SU-DHL-6 (cell line): ENCODE results near the gene FAF2.

ENCODE experiments used
- H2AFZ ChIP-seq: fragments of 200-600 bp; sonication (generic); 2 replicates; pipeline ENCODE4 v1.6.1; 2014; ENCODE audit warnings: low read depth, mild to moderate bottlenecking, moderate library complexity, mixed read lengths, antibody characterized with exemption, low read length; ENCODE audit not compliant: severe bottlenecking
- H3F3A ChIP-seq: fragments of 200-600 bp; shearing (Covaris generic); 2 replicates; pipeline ENCODE4 v1.6.0; 2016; ENCODE audit warnings: antibody characterized with exemption, mild to moderate bottlenecking; ENCODE audit not compliant: insufficient read depth
- H3K27ac ChIP-seq: fragments of 200-600 bp; sonication (generic); 2 replicates; pipeline ENCODE4 v1.5.1; 2016; ENCODE audit warnings: low read depth, mild to moderate bottlenecking, low read length, moderate library complexity, mixed read lengths
- H3K27me3 ChIP-seq: fragments of 200-600 bp; sonication (generic), shearing (Covaris generic); 2 replicates; pipeline ENCODE4 v1.6.0; 2014; ENCODE audit warnings: mild to moderate bottlenecking, low read length
- H3K36me3 ChIP-seq: fragments of 200-600 bp; sonication (generic); 2 replicates; pipeline ENCODE4 v1.6.1; 2014; ENCODE audit warnings: mild to moderate bottlenecking, low read length, mixed read lengths
- H3K4me2 ChIP-seq: fragments of 300-600, 200-600 bp; shearing (Covaris generic), sonication (generic); 2 replicates; pipeline ENCODE4 v1.6.0; 2014; ENCODE audit warnings: low read length, low read depth, mild to moderate bottlenecking; ENCODE audit not compliant: poor library complexity, severe bottlenecking
- H3K4me3 ChIP-seq: fragments of 200-600 bp; sonication (generic); 2 replicates; pipeline ENCODE4 v1.5.1; 2014; ENCODE audit warnings: antibody characterized with exemption, low read length, mild to moderate bottlenecking, mixed read lengths; ENCODE audit not compliant: insufficient read depth, poor library complexity, severe bottlenecking
- H3K79me2 ChIP-seq: fragments of 200-600 bp; sonication (generic); 2 replicates; pipeline ENCODE4 v1.6.1; 2014; ENCODE audit warnings: mild to moderate bottlenecking, low read length, moderate library complexity; ENCODE audit not compliant: insufficient read depth
- H3K9ac ChIP-seq: fragments of 200-600 bp; sonication (generic); 2 replicates; pipeline ENCODE4 v1.7.0; 2014; ENCODE audit warnings: mild to moderate bottlenecking, low read length
- H3K9me2 ChIP-seq: fragments of 200-600 bp; sonication (generic); replicated peaks from 2 replicates; pipeline ENCODE4 v1.6.1; 2014; ENCODE audit warnings: low read length; ENCODE audit not compliant: insufficient read depth
- H3K9me3 ChIP-seq: fragments of 200-600 bp; sonication (generic); 2 replicates; pipeline ENCODE4 v1.6.1; 2014; ENCODE audit warnings: low read length, mixed read lengths; ENCODE audit not compliant: insufficient read depth
- H4K20me1 ChIP-seq: fragments of 200-600 bp; sonication (generic); 2 replicates; pipeline ENCODE4 v1.6.1; 2014; ENCODE audit warnings: low read depth, mild to moderate bottlenecking, antibody characterized with exemption, low read length, moderate library complexity, mixed read lengths
- CTCF ChIP-seq: fragments of 200-600 bp; sonication (generic); IDR thresholded peaks from one replicate; pipeline ENCODE4 v1.5.1; 2017; ENCODE audit warnings: antibody characterized with exemption, mild to moderate bottlenecking, low read length, moderate library complexity; ENCODE audit not compliant: insufficient read depth, poor library complexity, severe bottlenecking
- EZH2phosphoT487 ChIP-seq: fragments of 200-600 bp; sonication (generic), shearing (Covaris generic); conservative IDR thresholded peaks from 2 replicates; pipeline ENCODE4 v1.6.1; 2018; ENCODE audit warnings: mild to moderate bottlenecking, antibody characterized with exemption, low read length, moderate library complexity, mixed read lengths

Gene FAF2

GRCh38 chr5:176536132-176536901 lies 88.1 kb downstream of the FAF2 start:
- TF ChIP-seq CTCF (no peak), EZH2phosphoT487 (no peak)
- H3K9ac ChIP-seq = peak overlapping the region; percentile 79
- no peak overlapping the region for H2AFZ ChIP-seq
- no peaks in the 10 kb centered on the region for H3K9me3 ChIP-seq
- peaks cover 24% of the 10 kb centered on the region for H3F3A ChIP-seq
- H3K4me2 ChIP-seq = peak overlapping the region; percentile 82
- H3K4me3 ChIP-seq = peak overlapping the region; percentile 88
- no peaks in the 10 kb centered on the region for H3K27me3 ChIP-seq
- H4K20me1 ChIP-seq = no peaks in the 10 kb centered on the region
- no peaks in the 10 kb centered on the region for H3K36me3 ChIP-seq
- no peaks in the 10 kb centered on the region for H3K9me2 ChIP-seq
- peaks cover 34% of the 10 kb centered on the region for H3K79me2 ChIP-seq
- H3K27ac ChIP-seq = peak overlapping the region; percentile 91

GRCh38 chr5:176536902-176537553 lies 88.8 kb downstream of the FAF2 start, which contains the start of gene RNF44:
Gene RNF44 (minus strand): TSS chr5:176537402. CDS start chr5:176532472, 4,930 bp downstream.
- Histone ChIP-seq H3K9me2 (no peaks in the 10 kb centered on the region), H3K9ac (peak within 1 kb of the TSS; percentile 79), H3F3A (peaks cover 24% of the 10 kb centered on the region), H3K36me3 (no peaks in the 10 kb centered on the region), H2AFZ (peak within 1 kb of the TSS; percentile 69), H3K9me3 (no peaks in the 10 kb centered on the region), H3K27me3 (no peaks in the 10 kb centered on the region), H4K20me1 (no peaks in the 10 kb centered on the region), H3K27ac (peak within 1 kb of the TSS; percentile 91), H3K79me2 (peaks cover 34% of the 10 kb centered on the region), H3K4me2 (peak within 1 kb of the TSS; percentile 82), H3K4me3 (peak within 1 kb of the TSS; percentile 88)
- no peak for TF ChIP-seq EZH2phosphoT487
- TF ChIP-seq CTCF = no peak

- Histone ChIP-seq H2AFZ (peak overlapping the region; percentile 69), H3K79me2 (peaks cover 34% of the 10 kb centered on the region), H3K4me3 (peak overlapping the region; percentile 72), H3K9me3 (no peaks in the 10 kb centered on the region), H3K36me3 (no peaks in the 10 kb centered on the region), H3K9ac (peak overlapping the region; percentile 79), H3K9me2 (no peaks in the 10 kb centered on the region), H3K27me3 (no peaks in the 10 kb centered on the region), H3F3A (peaks cover 24% of the 10 kb centered on the region), H3K27ac (peak overlapping the region; percentile 91), H3K4me2 (peak overlapping the region; percentile 82), H4K20me1 (no peaks in the 10 kb centered on the region)
- no peak for TF ChIP-seq EZH2phosphoT487
- TF ChIP-seq CTCF = no peak
Observed at GRCh38 chr5:176537554-176538229, 89.5 kb downstream of the FAF2 start.
